ENCODE data around the gene PACSIN2.
"Not testable (repeated sequence)": the region's sequence is repeated elsewhere in the genome, so short reads cannot be mapped to it uniquely, and the experiment has no call there.

PACSIN2 gene

DNA sequence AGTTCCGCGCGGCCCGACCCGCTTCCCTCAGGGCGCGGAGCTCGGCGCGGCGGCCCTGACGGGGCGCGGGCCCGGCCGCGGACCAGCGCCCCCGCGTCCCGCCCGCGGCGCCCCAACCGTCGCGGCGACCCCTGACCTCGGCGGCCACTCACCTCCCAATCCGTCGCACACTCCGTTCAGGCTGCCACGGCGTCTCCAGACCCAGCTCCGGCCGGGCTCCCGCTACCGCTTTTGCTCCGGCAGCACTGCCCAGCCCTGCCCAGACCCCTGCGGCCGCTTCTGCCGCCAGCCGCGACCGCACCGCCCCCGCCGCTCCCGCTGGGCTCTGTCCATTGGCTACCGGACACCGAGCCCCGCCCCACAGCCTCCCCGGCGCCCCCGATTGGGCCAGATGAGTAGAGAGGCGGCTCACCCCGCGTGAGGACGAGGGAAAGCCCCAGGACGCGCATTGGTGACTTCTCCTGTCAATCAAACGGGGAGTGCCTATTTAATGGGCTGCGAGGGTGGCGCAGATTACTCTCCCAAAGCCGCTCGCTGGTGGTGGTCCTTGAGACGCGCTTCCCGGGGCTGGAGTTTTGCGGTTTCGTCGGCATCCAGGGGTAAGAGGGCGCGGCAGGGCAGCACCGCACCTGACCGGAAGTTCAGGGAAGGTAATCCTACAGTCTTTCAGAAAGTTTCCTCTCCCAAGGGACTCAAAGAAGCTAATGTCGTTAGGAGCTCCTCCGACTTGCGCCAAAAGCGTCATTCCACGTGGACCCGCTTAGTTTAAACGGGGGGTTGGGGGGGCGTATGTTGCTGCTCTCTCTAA is at the start of gene PACSIN2:
Gene PACSIN2 (minus strand): TSS at position 281 of the 808 bp plus-strand sequence. CDS start 103,069 bp downstream, outside the sequence.
- DNase-seq (ENCODE audit: low spot score) = peak; percentile 99

DNA sequence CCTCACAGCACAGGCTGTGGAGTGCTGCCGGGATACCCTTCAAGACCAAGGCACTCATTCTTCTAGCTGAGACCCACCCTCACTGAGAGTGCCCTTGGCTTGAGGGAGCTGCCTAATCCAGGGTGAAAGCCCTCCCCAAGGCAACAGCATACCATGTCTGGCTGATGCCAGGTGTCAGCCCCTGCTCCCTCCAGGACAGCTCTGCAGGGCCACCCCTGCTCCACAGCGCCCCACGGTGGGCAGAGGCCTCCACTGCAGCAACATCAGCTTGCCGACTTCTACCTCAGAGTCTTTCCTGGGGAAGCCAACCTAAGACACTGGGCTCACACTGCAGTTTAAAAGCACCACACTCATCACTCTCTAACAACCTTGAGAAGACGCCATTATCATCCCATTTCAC is 45.2 kb upstream of the PACSIN2 start:
- DNase-seq (ENCODE audit: low spot score) = peak; percentile 44

DNA sequence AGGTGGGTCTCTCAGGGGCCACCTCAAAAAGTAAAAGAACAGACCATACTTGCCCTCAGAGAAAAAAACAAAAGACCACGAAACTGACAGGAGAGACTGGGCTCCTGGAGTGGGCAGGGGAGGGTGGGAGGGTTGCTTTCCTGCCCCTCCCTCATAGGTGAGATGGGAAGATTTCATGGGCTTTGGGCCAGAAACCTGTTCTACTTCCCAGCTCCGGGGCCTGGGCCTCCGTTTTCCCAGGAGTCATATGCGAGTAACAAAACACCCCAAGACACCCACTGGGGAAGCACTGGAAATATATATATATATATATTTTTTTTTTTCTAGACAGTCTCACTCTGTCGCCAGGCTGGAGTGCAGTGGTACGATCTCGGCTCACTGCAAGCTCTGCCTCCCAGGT is 42.7 kb upstream of the PACSIN2 start:
- DNase-seq (ENCODE audit: low spot score) = no peak

DNA sequence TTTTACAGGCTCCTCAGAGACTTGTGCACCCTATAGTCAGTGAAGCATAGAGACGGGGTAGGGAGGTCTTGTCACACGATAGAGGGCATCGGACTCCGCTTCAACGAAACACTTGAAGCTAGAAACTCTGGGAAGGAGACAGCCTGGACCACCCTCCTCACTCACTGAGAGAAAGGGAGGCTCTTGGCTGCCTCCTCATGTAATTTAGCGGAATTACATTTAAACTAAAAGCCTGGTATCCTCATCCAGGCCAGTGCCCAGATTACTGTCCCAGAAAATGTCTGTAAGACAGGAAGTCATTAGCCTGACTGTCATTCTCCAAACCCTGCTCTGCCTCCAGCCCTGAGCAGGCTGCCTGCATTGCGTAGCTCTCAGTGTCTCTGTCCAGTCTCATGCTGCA is 38.2 kb upstream of the PACSIN2 start:
- DNase-seq (ENCODE audit: low spot score) = no peak

DNA sequence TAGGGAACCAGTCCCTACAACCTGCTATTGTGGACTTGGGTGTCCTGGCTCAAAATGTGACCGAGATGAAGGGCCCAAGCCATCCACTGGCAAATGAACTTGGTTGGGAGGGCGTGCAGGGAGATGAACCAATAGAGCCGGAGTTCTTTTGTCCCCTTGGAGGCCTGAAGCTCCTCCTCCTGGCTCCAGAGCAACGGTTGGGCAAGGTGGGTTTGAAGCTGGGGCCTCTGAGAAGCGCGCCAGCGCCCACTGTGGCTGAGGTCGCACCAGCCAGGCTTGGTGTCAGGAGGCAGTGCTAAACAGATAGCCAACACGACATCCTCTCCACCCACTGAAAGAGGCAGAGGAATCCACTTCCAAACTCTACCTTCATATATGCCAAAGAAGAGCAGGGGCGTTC is 36.0 kb upstream of the PACSIN2 start:
- DNase-seq (ENCODE audit: low spot score) = no peak

DNA sequence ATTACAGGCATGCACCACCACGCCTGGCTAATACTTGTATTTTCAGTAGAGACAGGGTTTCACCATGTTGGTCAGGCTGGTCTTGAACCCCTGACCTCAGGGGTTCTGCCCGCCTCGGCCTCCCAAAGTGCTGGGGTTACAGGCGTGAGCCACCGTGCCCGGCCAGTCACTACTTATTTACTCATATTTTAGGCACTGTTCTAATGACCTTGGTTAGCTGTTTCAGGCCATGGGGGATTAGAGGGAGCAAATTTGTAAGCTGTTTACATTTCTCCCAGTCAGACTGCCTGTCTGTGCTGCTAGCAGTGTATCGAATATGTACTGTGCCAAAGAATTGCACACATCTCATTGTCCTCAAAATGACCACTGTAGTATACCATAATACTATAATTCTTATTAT is 32.7 kb upstream of the PACSIN2 start:
- no peak for DNase-seq (ENCODE audit: low spot score)

DNA sequence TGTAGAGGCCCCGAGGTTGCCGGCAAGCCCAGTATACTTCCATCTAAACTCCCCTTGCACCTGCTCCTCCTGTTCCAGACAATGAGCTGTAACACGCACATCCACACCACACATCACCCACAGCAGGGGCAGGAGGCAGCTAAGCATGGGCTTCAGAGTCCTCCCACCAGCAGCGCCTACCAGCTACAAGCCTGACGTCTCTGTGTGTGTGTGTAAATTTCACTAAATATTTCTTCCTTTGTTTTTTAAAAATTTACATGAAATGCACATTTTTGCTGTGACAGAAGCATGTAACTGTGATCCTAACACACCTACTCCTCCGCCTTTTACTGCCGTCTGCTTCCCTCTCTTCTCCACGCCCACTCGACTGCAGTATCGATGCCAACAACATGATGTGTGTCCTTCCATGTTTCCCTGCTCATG is 29.4 kb upstream of the PACSIN2 start:
- no peak for DNase-seq (ENCODE audit: low spot score)

DNA sequence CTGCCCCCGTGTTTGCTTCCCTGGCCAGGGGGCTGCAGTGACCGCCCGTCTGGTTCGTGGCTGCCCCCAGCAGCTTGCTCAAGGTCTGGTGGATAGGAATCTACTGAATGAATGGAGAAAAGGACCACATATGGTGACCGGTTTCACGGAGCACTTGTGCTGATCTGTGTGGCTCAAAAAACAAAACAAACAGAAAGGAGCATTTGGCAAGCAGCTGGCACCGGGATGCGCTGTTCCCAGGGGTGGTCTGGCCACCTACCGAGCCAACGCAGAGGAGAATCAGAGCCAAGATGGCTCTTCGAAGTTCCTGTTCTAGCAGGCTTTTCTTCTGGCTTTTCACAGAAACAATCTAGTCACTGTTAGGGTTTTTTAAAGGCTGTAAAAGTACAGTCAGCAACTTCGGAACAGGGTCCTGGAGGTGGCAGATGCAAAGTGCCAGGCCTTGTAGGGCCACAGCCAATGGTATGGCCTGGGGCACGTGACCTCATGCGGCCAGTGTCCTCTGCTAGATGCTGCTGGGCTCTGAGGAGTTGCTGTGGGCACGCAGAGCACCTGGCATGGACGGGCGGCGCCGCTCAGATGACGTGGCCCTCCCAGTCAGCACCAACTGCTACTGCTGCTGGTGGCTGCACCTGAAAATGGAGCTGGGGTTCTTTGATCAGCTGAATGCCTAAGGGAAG is 27.3 kb upstream of the PACSIN2 start:
- no peak for DNase-seq (ENCODE audit: low spot score)

DNA sequence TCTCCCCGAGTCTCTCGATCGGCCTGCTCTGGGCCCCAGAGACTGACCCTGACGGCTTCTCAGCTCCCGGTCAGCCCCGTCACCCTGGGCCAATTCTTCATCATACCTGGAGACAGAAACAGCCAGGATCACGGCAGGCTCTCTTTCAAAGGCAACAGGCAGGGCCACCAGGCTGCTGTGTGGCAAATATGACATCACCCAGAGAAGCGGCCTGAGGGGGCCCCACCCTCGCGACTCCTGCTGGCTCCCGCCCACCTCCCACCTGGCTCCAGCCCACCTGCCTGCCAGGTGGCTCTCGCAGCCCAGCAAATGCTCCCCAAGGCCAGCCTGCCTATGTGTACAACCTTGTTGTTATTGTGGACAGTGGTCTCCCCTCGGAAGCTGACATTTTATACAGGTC is 24.9 kb upstream of the PACSIN2 start:
- no peak for DNase-seq (ENCODE audit: low spot score)

DNA sequence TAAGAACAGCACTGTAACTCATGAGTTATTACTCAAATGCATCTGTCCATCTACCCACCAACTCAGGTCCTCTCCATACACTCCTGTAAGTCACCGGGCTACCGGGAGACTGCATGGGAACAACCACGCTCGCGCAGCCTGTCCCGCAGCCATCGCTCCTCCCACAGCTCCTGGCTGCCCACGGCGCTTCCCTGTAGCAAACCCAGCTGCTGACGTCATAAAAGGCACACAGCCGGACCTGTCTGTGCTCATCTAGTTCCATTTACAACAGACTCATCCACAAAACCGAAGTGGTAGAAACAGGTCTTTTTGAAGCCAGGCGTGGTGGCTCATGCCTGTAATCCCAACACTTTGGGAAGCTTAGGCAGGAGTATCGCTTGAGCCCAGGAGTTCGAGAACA is 23.4 kb upstream of the PACSIN2 start:
- no peak for DNase-seq (ENCODE audit: low spot score)

DNA sequence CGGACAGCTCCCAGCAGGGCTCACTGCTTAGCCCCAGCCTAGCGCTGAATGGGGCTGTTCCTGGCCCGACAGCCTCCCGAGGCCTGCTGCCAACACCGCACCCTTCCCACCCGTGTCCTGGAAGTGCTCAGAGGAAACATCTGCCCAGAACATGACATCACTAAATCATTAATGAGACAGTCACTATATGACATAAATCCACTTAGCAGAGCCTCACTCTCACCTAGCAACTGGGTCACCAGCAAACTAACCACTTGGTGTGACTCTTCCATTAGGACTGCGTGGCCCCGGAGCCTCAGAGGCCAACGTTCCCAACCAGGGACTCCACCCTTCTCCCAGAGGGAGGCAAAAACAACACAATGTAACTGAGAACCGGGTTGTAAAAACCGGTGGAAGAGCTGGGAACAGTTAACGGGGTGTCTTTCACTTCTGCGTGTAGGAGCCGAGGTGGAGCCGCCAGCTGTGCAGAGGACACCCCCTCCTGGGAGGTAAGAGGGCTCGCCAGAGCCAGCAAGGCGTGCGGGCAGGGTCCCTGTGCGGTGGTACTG is 21.4 kb upstream of the PACSIN2 start:
- peak; percentile 77 for DNase-seq (ENCODE audit: low spot score)

DNA sequence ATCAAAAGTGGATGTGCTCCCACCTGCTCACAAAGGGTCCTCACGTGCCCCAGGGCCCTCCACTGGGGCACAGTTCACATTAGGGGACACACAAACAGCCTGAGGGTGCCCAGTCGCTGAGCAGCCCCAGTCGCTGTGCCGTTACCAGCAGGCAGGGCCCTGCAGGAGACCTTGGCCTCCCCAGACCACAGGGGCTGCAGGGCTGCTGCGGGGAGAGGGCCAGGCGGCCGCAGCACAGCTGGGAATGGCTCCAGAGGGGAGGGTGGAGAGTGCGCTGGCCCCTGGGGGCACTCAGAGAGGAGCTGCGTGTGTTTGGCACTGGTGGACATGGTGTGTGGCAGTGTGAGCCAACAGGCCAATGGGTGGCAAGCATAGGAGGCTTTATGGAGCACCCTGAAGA is 20.3 kb upstream of the PACSIN2 start:
- DNase-seq (ENCODE audit: low spot score) = no peak

GRCh38 chr22:43031617-43032016 is 16.7 kb upstream of the PACSIN2 start:
- DNase-seq (ENCODE audit: low spot score) = no peak

GRCh38 chr22:43018615-43019014 is 3.7 kb upstream of the PACSIN2 start:
- DNase-seq (ENCODE audit: low spot score) = no peak

GRCh38 chr22:43017525-43018460 is 2.8 kb upstream of the PACSIN2 start:
- peak; percentile 5 for DNase-seq (ENCODE audit: low spot score)

DNA sequence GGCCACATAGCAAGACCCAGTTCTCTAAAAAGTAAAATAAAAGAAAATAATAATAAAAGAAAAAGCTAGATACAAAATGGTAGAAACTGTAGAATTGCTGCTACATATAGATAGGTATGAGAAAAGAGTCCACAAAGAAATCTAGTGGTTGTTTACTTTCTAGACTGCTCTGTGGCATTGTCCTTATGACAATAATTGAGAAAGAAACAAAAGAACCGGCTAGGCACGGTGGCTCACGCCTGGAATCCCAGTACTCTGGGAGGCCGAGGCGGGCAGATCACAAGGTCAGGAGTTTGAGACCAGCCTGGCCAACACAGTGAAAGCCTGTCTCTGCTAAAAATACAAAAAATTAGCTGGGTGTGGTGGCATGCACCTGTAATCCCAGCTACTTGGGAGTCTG is 1.2 kb upstream of the PACSIN2 start:
- DNase-seq (ENCODE audit: low spot score) = not testable (repeated sequence)

DNA sequence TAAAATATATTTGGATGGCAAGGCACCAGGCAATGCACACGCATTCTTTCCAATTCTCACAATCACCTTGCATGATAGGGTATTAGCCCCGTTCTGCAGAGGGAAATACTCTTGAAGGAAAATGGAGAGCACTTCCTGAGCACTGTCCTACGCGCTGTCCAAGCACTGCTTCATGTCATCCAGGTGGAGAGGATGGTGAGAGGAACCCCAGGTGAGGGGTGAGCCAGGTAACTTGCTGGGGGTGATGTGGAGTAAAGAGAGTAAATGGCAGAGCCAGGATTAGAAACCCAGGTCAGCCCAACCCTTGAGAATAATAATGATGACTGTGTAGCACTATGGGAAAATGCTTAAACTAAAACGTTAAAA is 711 bp upstream of the PACSIN2 start:
- no peak for DNase-seq (ENCODE audit: low spot score)

- peak; percentile 63 for DNase-seq (ENCODE audit: low spot score)
Measured at GRCh38 chr22:43014316-43014868, 557 bp downstream of the PACSIN2 start.

DNA sequence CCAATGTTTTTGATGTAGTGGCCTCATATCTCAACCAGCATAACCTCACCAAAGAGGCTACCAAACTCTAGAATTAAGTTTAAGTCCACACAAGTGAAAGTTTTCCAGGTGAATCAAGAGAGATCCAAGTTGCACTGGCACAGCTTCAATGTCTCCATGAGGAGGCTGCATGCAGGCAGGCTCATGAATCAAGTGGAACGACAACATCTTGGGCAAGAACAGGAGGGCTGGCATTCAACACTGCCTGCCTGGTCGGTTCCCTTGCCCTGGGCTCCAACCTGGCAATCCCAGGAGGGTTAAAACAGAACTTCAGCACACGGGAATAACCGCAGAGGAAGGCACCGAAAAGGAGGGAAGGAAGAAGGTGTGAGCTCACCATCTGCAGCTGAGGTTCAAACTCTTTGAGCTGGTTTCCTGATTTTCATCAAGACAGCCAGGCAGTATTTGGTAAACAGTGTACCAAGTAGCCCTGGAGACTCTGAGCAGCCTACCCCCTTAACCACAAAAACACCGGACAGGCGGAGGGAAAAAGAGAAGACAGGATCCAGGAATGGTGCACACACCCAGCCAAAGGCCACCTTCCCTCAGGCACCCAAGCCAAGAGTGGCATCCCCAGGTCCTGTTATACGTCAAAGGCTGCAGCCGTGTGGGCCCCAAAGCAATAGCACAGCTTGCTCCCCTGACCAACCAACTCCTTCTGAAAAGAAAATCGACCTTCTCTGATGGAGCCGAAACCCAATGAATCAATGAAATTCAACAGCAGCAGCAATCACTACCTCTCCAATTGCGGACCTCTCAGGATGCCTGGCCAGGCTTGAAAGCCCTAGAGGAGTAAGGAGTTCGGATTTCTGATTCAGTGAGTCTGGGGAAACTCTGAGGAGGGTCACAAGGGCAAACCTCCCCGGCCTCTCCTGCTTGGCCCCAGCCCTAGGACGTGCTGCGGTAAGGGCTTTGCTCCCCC is 1.3 kb downstream of the PACSIN2 start:
- DNase-seq (ENCODE audit: low spot score) = peak; percentile 25

GRCh38 chr22:43012390-43012789 is 2.6 kb downstream of the PACSIN2 start:
- DNase-seq (ENCODE audit: low spot score) = no peak

- peak; percentile 5 for DNase-seq (ENCODE audit: low spot score)
Measured at GRCh38 chr22:43011079-43011478, 3.9 kb downstream of the PACSIN2 start.
